ENCODE measurements around the gene TRAPPC2L.

The TRAPPC2L gene

GRCh38 chr16:88811769-88812512 is 45.0 kb upstream of the TRAPPC2L start, which contains the start of gene APRT:
Gene APRT, minus strand, starts transcription at chr16:88811928. Its CDS starts 29 bp downstream, at chr16:88811899.
- FAIRE-seq (peak; percentile 99), DNase-seq (ENCODE audit: insufficient read length, low spot score) (peak; percentile 98)
- TF ChIP-seq PAX5 (IDR thresholded peaks at IDR 0.05; ENCODE audit: insufficient read depth, low read length, severe bottlenecking) (peak; percentile 98), SPI1 (IDR thresholded peaks at IDR 0.05; ENCODE audit: low read depth, low read length) (no peak), POU2F2 (IDR thresholded peaks at IDR 0.05; ENCODE audit: low read depth, low read length) (peak; percentile 86; the same call in 1 of the 2 replicates), TAF1 (IDR thresholded peaks at IDR 0.05; ENCODE audit: low read depth, low read length) (peak; percentile 64), POLR2A (IDR thresholded peaks at IDR 0.05; ENCODE audit: low read depth, low read length) (peak; percentile 90), POLR2AphosphoS5 (IDR thresholded peaks at IDR 0.05; ENCODE audit: low read depth, low read length) (peak; percentile 94)

GRCh38 chr16:88812513-88813268 is 44.2 kb upstream of the TRAPPC2L start:
- TF ChIP-seq POU2F2 (IDR thresholded peaks at IDR 0.05; ENCODE audit: low read depth, low read length) (no peak), POLR2A (IDR thresholded peaks at IDR 0.05; ENCODE audit: low read depth, low read length) (no peak), PAX5 (IDR thresholded peaks at IDR 0.05; ENCODE audit: insufficient read depth, low read length, severe bottlenecking) (no peak), TAF1 (IDR thresholded peaks at IDR 0.05; ENCODE audit: low read depth, low read length) (no peak), SPI1 (IDR thresholded peaks at IDR 0.05; ENCODE audit: low read depth, low read length) (no peak), POLR2AphosphoS5 (IDR thresholded peaks at IDR 0.05; ENCODE audit: low read depth, low read length) (no peak)
- FAIRE-seq (no peak), DNase-seq (ENCODE audit: insufficient read length, low spot score) (no peak)

GRCh38 chr16:88813269-88814143 is 43.4 kb upstream of the TRAPPC2L start:
- no peak for TF ChIP-seq PAX5 (IDR thresholded peaks at IDR 0.05; ENCODE audit: insufficient read depth, low read length, severe bottlenecking)
- no peak for TF ChIP-seq POLR2A (IDR thresholded peaks at IDR 0.05; ENCODE audit: low read depth, low read length)
- no peak for TF ChIP-seq POU2F2 (IDR thresholded peaks at IDR 0.05; ENCODE audit: low read depth, low read length)
- TF ChIP-seq SPI1 (IDR thresholded peaks at IDR 0.05; ENCODE audit: low read depth, low read length), result no peak
- no peak for TF ChIP-seq POLR2AphosphoS5 (IDR thresholded peaks at IDR 0.05; ENCODE audit: low read depth, low read length)
- no peak for TF ChIP-seq TAF1 (IDR thresholded peaks at IDR 0.05; ENCODE audit: low read depth, low read length)
- DNase-seq (ENCODE audit: insufficient read length, low spot score), result no peak
- no peak for FAIRE-seq

GRCh38 chr16:88814144-88814502 is 42.8 kb upstream of the TRAPPC2L start:
- FAIRE-seq (no peak), DNase-seq (ENCODE audit: insufficient read length, low spot score) (no peak)
- no peak for TF ChIP-seq POLR2AphosphoS5 (IDR thresholded peaks at IDR 0.05; ENCODE audit: low read depth, low read length)
- no peak for TF ChIP-seq PAX5 (IDR thresholded peaks at IDR 0.05; ENCODE audit: insufficient read depth, low read length, severe bottlenecking)
- TF ChIP-seq SPI1 (IDR thresholded peaks at IDR 0.05; ENCODE audit: low read depth, low read length), result no peak
- TF ChIP-seq POLR2A (IDR thresholded peaks at IDR 0.05; ENCODE audit: low read depth, low read length), result no peak
- no peak for TF ChIP-seq TAF1 (IDR thresholded peaks at IDR 0.05; ENCODE audit: low read depth, low read length)
- no peak for TF ChIP-seq POU2F2 (IDR thresholded peaks at IDR 0.05; ENCODE audit: low read depth, low read length)

- no peak for DNase-seq (ENCODE audit: insufficient read length, low spot score)
- TF ChIP-seq SPI1 (IDR thresholded peaks at IDR 0.05; ENCODE audit: low read depth, low read length), result no peak
- TF ChIP-seq POLR2AphosphoS5 (IDR thresholded peaks at IDR 0.05; ENCODE audit: low read depth, low read length), result no peak
- TF ChIP-seq POU2F2 (IDR thresholded peaks at IDR 0.05; ENCODE audit: low read depth, low read length), result no peak
- no peak for TF ChIP-seq POLR2A (IDR thresholded peaks at IDR 0.05; ENCODE audit: low read depth, low read length)
- no peak for TF ChIP-seq TAF1 (IDR thresholded peaks at IDR 0.05; ENCODE audit: low read depth, low read length)
- TF ChIP-seq PAX5 (IDR thresholded peaks at IDR 0.05; ENCODE audit: insufficient read depth, low read length, severe bottlenecking), result no peak
- FAIRE-seq, result no peak
Observed at GRCh38 chr16:88815227-88815626, 41.7 kb upstream of the TRAPPC2L start.

- FAIRE-seq (peak; percentile 95), DNase-seq (ENCODE audit: insufficient read length, low spot score) (peak; percentile 64)
- TF ChIP-seq POLR2AphosphoS5 (IDR thresholded peaks at IDR 0.05; ENCODE audit: low read depth, low read length) (no peak), PAX5 (IDR thresholded peaks at IDR 0.05; ENCODE audit: insufficient read depth, low read length, severe bottlenecking) (no peak), SPI1 (IDR thresholded peaks at IDR 0.05; ENCODE audit: low read depth, low read length) (no peak), POLR2A (IDR thresholded peaks at IDR 0.05; ENCODE audit: low read depth, low read length) (no peak), TAF1 (IDR thresholded peaks at IDR 0.05; ENCODE audit: low read depth, low read length) (no peak), POU2F2 (IDR thresholded peaks at IDR 0.05; ENCODE audit: low read depth, low read length) (no peak)
Observed at GRCh38 chr16:88815901-88816589, 40.9 kb upstream of the TRAPPC2L start.

GRCh38 chr16:88816736-88817535 is 40.0 kb upstream of the TRAPPC2L start:
- no peak for DNase-seq (ENCODE audit: insufficient read length, low spot score)
- TF ChIP-seq POLR2AphosphoS5 (IDR thresholded peaks at IDR 0.05; ENCODE audit: low read depth, low read length), result no peak
- TF ChIP-seq POLR2A (IDR thresholded peaks at IDR 0.05; ENCODE audit: low read depth, low read length), result no peak
- TF ChIP-seq SPI1 (IDR thresholded peaks at IDR 0.05; ENCODE audit: low read depth, low read length), result no peak
- no peak for TF ChIP-seq PAX5 (IDR thresholded peaks at IDR 0.05; ENCODE audit: insufficient read depth, low read length, severe bottlenecking)
- no peak for TF ChIP-seq TAF1 (IDR thresholded peaks at IDR 0.05; ENCODE audit: low read depth, low read length)
- TF ChIP-seq POU2F2 (IDR thresholded peaks at IDR 0.05; ENCODE audit: low read depth, low read length), result no peak
- no peak for FAIRE-seq
